Smooth muscle cell of the brain vasculature (primary cell): ENCODE measurements around the gene ARHGAP6.
"Not testable (repeated sequence)": the region's sequence is repeated elsewhere in the genome, so short reads cannot be mapped to it uniquely, and the experiment has no call there.

Experiments
- DNase-seq: peaks from one replicate; pipeline ENCODE4 v3.0.0-alpha.2; 2012; ENCODE audit warnings: low read depth, low spot score

ARHGAP6 gene

GRCh38 chrX:11579636-11580600 is 85.8 kb downstream of the ARHGAP6 start:
- DNase-seq = no peak

- DNase-seq = not testable (repeated sequence)
Measured at GRCh38 chrX:11578301-11578700, 87.4 kb downstream of the ARHGAP6 start.

- DNase-seq = no peak
Measured at GRCh38 chrX:11577603-11578002, 88.1 kb downstream of the ARHGAP6 start.

DNA sequence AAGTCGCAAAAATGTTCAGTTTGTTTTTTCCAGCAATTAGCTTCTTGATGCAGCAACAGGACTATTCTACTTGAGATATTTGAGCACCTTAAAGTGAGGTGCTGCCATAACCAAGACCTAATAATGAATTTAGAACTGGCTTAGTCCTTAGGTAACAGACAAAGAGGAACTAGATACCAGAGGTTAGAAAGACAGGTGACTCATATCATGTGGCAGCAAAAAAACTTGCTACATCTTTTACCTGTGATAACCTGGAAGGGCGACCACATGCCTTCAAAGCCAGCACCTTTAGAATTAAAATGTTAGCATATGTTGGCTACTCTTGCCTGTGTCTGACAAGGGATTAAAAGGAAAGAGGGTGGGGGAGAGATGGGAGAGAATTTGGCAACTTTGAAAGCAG is 90.4 kb downstream of the ARHGAP6 start:
- no peak for DNase-seq

GRCh38 chrX:11567528-11568220 is 98.0 kb downstream of the ARHGAP6 start:
- DNase-seq = no peak

GRCh38 chrX:11566789-11567188 is 98.9 kb downstream of the ARHGAP6 start:
- DNase-seq = no peak

- no peak for DNase-seq
Measured at GRCh38 chrX:11566173-11566572, 99.5 kb downstream of the ARHGAP6 start.

DNA sequence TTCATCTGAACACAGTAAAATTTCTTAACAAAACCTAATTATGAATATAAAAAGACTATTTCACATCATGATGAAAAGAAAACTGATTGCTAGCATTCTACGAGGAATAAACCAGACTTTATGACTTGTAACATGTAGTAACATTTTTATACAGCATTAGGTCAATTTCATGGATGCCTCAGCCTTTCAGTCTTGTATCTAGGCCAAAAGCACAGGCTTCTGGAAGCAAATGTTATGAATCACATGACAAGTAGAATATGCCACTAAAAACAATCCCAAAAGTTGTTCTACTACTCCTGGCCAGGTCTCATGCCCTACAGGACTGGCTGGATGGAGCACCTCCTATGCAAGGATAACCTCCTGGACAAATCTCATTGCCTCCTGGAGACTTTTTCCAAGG is 101.2 kb downstream of the ARHGAP6 start:
- no peak for DNase-seq

GRCh38 chrX:11562570-11562969 is 103.2 kb downstream of the ARHGAP6 start:
- DNase-seq = no peak

DNA sequence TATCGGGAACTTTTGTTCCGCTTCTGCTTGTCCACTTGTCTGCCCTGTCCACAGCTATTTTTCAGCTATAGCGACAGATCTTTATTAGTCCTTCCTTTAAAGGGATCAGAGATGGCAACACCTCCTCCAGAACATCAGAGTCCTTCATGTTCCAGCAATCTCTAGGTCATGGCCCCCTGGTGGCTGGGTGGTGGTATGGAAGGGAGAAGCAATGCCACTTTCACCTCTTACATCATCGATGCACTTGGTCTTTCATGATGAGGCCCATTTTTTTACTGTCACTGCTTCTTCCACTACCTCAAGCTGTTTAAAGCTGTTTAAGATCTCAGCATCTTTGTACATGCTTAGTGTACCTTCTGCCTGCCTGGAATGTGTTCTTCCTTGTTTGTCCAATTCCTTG is 106.7 kb downstream of the ARHGAP6 start:
- no peak for DNase-seq

- DNase-seq = no peak
Measured at GRCh38 chrX:11557120-11557519, 108.6 kb downstream of the ARHGAP6 start.

GRCh38 chrX:11555759-11556158 is 110.0 kb downstream of the ARHGAP6 start:
- no peak for DNase-seq

DNA sequence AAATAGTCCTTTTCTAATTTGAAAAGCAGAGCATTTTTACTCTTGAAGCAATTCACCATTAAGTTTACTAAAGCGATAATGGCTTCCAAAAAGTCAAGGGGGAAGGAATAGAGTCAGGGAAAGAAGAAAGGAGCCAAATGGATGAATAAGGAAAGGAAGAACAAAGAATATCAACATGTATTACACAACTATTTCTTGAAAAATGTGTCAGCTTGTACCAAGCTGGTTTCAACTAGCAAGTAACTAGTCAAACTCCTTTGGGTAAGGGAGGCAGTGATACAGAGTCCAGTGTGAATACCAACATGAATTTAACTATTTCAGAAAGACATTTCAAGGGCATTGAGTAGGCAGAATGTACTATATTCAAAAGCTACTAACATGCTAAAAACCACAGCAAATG is 112.1 kb downstream of the ARHGAP6 start:
- DNase-seq = no peak

GRCh38 chrX:11551151-11551550 is 114.6 kb downstream of the ARHGAP6 start:
- DNase-seq = no peak

- DNase-seq = no peak
Measured at GRCh38 chrX:11546917-11547316, 118.8 kb downstream of the ARHGAP6 start.

GRCh38 chrX:11543249-11543648 is 122.5 kb downstream of the ARHGAP6 start:
- no peak for DNase-seq

DNA sequence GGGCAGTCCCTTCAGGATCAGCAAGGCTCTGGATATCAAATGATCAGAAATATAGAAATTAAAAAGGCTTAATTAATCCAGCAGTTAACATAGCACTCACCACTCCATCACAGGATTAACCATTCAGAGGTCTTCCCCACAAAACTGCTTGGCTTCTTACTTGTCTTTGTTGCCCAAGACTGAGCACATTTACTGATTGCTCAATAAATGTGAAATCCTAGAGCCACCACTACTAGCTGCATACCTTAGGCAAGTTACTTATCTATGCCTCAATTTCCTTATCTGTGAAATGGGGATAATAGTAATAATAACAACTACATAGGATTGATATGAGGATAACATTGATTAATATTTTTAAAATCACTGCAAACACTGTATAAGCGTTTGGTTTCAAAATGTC is 124.2 kb downstream of the ARHGAP6 start:
- DNase-seq = no peak

- no peak for DNase-seq
Measured at GRCh38 chrX:11540532-11541377, 125.0 kb downstream of the ARHGAP6 start.

GRCh38 chrX:11537141-11537540 is 128.6 kb downstream of the ARHGAP6 start:
- DNase-seq = no peak

DNA sequence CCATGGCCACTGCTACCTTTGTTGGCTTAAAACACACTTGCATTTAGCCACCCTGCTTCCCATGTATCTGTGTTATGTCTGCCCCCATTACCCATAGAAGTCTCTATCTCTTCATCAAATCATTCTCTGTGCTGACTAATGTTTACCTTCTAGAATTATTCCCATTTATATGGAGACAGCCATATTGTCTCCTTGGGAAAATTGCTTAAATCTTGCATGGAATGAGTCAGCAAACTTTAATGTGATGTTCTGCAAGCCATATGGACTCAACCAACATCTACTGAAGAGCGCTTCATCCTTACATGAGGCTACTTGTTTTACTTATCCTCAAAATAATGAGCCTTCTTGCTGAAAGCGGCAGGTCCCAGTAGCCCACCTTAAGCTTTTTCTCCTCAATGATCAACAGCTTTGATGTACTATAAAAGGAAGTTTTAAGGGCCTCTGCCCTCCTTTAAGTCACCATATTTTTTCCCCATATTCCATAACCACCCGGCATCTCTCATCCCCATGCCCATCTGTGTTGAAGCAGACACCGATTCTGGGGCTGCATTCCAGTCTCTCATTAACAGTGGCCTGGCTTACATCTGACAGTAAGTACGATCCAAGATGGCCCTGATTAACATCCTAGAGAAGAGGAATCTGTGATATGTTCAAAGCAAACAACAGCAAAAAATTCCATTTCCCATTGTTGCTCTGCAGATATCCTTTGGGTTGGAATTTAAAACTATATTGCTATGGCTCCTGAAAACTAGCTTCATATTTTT is 130.4 kb downstream of the ARHGAP6 start:
- DNase-seq = no peak

DNA sequence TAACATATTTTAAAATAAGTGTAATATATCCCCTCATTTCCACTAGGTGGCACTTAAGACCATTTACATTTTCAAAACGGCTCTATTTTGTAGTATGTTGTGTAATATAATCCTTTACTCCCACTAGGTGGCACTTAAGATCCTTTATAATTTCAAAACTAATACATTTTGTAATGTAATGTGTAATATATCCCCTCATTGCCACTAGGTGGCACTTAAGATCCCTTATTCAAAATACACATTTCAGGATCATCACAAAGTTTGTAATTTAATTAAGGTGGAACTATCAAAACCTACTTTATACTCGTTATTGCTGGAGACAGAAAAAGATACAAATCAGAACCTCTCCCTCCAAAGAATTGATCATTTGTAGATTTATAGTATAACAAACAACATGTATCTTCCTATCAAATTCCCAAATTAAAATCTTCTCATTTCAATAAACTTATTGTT is 132.5 kb downstream of the ARHGAP6 start:
- peak; percentile 37 for DNase-seq
